Testis (tissue), 2 donors: ENCODE results near the gene CD274.

ENCODE experiments used
- CTCF ChIP-seq, 3 experiments: fragments of 450-650 bp in 2 of 3; fragments of 200-600 bp in 1 of 3; sonication (generic) in 1 of 3; IDR thresholded peaks; one replicate each; pipeline ENCODE4 v1.5.1; 2016 to 2019; ENCODE audit warnings: antibody characterized with exemption in 3 of 3, mild to moderate bottlenecking in 2 of 3, moderate library complexity in 1 of 3
- POLR2A ChIP-seq: fragments of 450-650 bp; IDR thresholded peaks from one replicate; pipeline ENCODE4 v1.6.1; 2017; ENCODE audit warnings: antibody characterized with exemption, mild to moderate bottlenecking, moderate library complexity

- no peak for TF ChIP-seq CTCF (IDR thresholded peaks at IDR 0.05)
- no peak for TF ChIP-seq POLR2A
Observed at GRCh38 chr9:5515261-5515650, 64.9 kb downstream of the CD274 start.
